Right ventricle myocardium inferior (tissue), 1 donor: ENCODE measurements around the gene PHF21A. TPM values are rescaled to one million over a fixed set of nuclear protein-coding genes. Genes with fewer than 3 reads are reported as not detected.
"Not testable (repeated sequence)": the region's sequence is repeated elsewhere in the genome, so short reads cannot be mapped to it uniquely, and the experiment has no call there.

Source experiments
- ATAC-seq: fragments of 200-7000 bp; cut with Tn5 transposase; one replicate; pipeline ENCODE4 v1.9.1; 2020; ENCODE audit warnings: mild to moderate bottlenecking, moderate library complexity
- DNase-seq: peaks from one replicate; pipeline ENCODE4 v3.0.0; 2021; ENCODE audit errors: missing footprints
- intact Hi-C: fragments of 100-400 bp; cut with DNase I; formaldehyde crosslinking; loops from one replicate; pipeline ENCODE4 v1.11.0; 2022
- total RNA-seq: library from RNA; stranded (reverse); fragmentation: NEBNext Ultra II Directional; extraction: Animal tissue kit (Norgen Biotek cat#: 25700); gene quantifications from one replicate; pipeline ENCODE4 v1.2.1, GENCODE V29; 2021
- donor health status: DM: no; HTN: yes; CAD: no; lungs with severe emphysema.

Gene PHF21A
- total RNA-seq, 1 donor from 2014 or later = 35.4 TPM

GRCh38 chr11:46006418-46007070 is 114.7 kb downstream of the PHF21A start:
- ATAC-seq (peak; percentile 72), DNase-seq (no peak)
- intact Hi-C loops = loop anchor here (1.0 kb wide), 1 partner anchor 41 kb away; no protein-coding TSS in a partner anchor

GRCh38 chr11:46003572-46003971 is 117.7 kb downstream of the PHF21A start:
- intact Hi-C loops = no loop called here
- DNase-seq (no peak), ATAC-seq (no peak)

GRCh38 chr11:46002189-46002588 is 119.1 kb downstream of the PHF21A start:
- DNase-seq (no peak), ATAC-seq (no peak)
- intact Hi-C loops = no loop called here

GRCh38 chr11:46001448-46001914 is 119.8 kb downstream of the PHF21A start:
- ATAC-seq (no peak), DNase-seq (no peak)
- intact Hi-C loops = no loop called here

GRCh38 chr11:45997599-45997998 is 123.7 kb downstream of the PHF21A start:
- DNase-seq (no peak), ATAC-seq (no peak)
- intact Hi-C loops = no loop called here

GRCh38 chr11:45995342-45995734 is 125.9 kb downstream of the PHF21A start:
- intact Hi-C loops = no loop called here
- ATAC-seq = no peak
- DNase-seq = no peak

GRCh38 chr11:45994371-45995341 is 126.6 kb downstream of the PHF21A start:
- ATAC-seq = no peak
- intact Hi-C loops = no loop called here
- no peak for DNase-seq

- ATAC-seq (peak; percentile 94), DNase-seq (peak; percentile 73)
- intact Hi-C loops = no loop called here
These were observed 127.7 kb downstream of the PHF21A start for GRCh38 chr11:45993531-45994001.

- ATAC-seq (no peak), DNase-seq (no peak)
- intact Hi-C loops = no loop called here
These were observed 132.3 kb downstream of the PHF21A start for GRCh38 chr11:45988921-45989320.

GRCh38 chr11:45985212-45985611 is 136.0 kb downstream of the PHF21A start:
- intact Hi-C loops = no loop called here
- ATAC-seq (no peak), DNase-seq (no peak)

GRCh38 chr11:45984192-45984591 is 137.1 kb downstream of the PHF21A start:
- DNase-seq (no peak), ATAC-seq (no peak)
- intact Hi-C loops = no loop called here

GRCh38 chr11:45983471-45983845 is 137.8 kb downstream of the PHF21A start:
- intact Hi-C loops = no loop called here
- DNase-seq (no peak), ATAC-seq (no peak)

GRCh38 chr11:45982656-45983470 is 138.4 kb downstream of the PHF21A start:
- intact Hi-C loops = no loop called here
- DNase-seq = no peak
- peak; percentile 61 for ATAC-seq

- ATAC-seq = peak; percentile 78
- intact Hi-C loops, DNase-seq: not testable (repeated sequence)
These were observed 139.4 kb downstream of the PHF21A start for GRCh38 chr11:45981826-45982225.

GRCh38 chr11:45974806-45975205 is 146.4 kb downstream of the PHF21A start:
- DNase-seq (no peak), ATAC-seq (no peak)
- intact Hi-C loops = no loop called here

GRCh38 chr11:45973601-45974000 is 147.7 kb downstream of the PHF21A start:
- DNase-seq (no peak), ATAC-seq (no peak)
- intact Hi-C loops = no loop called here

GRCh38 chr11:45968901-45969300 is 152.4 kb downstream of the PHF21A start:
- no peak for DNase-seq
- intact Hi-C loops = loop anchor here (10.0 kb wide), 1 partner anchor 156 kb away; the partner anchor contains the start of gene PHF21A
- ATAC-seq = no peak

GRCh38 chr11:45967506-45967905 is 153.7 kb downstream of the PHF21A start:
- intact Hi-C loops = loop anchor here (10.0 kb wide), 1 partner anchor 157 kb away; the partner anchor contains the start of gene PHF21A
- no peak for ATAC-seq
- DNase-seq = no peak
